Measurements from ENCODE around the gene RASAL1.

The RASAL1 gene

DNA sequence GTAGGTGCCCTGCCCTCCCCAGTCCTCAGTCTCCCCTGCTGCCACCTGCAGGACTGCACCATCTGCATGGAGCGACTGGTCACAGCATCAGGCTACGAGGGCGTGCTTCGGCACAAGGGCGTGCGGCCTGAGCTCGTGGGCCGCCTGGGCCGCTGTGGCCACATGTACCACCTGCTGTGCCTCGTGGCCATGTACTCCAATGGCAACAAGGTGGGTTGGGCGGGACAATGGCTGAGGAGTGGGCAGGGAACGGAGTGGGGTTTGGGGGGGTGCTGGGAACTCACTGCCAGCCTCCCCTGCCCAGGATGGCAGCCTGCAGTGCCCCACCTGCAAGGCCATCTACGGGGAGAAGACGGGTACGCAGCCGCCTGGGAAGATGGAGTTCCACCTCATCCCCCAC lies 40.8 kb downstream of the RASAL1 start:
- DNase-seq = no peak

DNA sequence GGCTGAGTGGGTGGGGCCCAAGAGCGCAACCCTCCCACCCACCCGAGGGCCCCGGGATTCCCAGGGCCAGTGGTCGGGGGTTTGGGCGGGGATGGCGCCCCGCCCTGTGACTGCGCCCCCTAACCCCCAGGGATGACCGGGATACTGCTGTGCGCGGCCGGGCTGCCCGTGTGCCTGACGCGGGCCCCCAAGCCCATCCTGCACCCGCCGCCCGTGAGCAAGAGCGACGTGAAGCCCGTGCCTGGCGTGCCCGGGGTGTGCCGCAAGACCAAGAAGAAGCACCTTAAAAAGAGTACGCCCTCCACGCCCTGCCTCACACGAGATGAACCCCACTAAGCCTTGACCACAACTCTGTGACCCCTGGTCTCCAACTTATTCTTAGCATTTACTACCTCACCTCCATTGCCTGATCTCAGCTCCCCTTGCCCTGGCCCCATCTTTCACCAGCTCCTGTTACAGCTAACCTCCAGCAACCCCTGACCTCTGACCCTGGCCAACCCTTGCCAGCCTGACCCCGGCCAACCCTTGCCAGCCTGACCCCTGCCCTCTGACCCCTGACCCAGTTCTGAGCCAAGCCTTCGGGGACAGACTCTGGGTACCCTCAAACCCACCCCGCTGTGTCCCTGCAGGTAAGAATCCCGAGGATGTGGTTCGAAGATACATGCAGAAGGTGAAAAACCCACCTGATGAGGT lies 42.0 kb downstream of the RASAL1 start:
- no peak for DNase-seq

- no peak for DNase-seq
Measured at GRCh38 chr12:113092607-113093408, 42.8 kb downstream of the RASAL1 start.

GRCh38 chr12:113091506-113091905 lies 44.1 kb downstream of the RASAL1 start:
- no peak for DNase-seq

DNA sequence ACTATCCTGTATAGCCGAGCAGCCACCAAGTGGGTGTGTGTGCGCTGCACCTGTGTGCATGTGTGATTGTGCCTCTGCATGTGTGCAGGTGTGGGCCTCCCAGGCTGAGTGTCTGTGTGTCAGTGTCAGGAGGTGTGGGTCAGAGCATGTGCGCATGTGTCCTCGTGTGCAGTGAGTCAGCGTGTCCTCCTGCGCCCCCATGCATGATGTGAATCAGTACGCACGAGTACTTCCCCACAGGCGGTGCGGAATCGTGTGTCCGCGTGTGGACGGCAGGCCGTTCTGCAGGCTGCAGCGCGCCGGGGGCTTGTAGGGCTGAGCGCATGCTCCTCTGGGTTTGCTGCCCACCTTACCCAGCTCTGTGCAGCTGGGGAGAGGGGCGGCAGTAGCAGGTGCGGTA lies 44.8 kb downstream of the RASAL1 start:
- no peak for DNase-seq

- no peak for DNase-seq
Measured at GRCh38 chr12:113089839-113090238, 45.7 kb downstream of the RASAL1 start.

DNA sequence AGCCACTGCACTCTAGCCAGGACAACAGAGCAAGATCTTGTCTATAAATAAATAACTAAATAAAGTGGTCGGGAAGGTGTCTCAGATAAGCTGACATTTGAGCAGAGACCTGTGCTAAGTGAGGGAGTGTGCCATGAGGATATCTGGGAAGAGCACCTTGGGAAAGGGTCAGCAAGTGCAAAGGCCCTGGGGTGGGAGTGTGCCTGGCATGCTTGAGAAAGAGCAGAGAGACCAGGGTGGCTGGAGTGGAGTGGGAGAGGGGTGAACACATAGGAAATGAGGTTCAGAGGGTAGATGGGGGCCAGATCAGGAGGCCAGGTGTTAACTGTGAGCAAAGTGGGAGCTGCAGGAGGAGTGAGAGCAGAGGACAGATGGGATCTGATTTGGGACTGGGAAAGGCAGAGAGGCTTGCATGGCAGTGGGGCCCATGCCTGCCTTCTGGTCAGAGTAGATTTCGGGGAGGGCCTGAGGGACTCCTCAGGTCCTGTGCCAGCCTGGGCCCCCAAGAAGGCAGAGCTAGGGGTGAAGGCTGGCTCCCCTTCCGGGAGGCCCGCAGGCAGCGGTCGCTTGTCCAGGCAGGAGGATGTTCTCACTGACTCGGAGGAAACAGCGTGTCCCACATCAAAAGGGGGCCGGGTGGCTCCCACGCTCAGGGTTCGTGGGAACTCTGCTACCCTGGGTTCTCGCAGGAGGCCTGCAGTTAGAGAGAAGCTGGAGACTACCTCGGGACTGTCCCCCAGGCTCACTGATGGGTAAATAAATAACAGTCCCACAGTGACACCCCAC lies 46.4 kb downstream of the RASAL1 start:
- no peak for DNase-seq

DNA sequence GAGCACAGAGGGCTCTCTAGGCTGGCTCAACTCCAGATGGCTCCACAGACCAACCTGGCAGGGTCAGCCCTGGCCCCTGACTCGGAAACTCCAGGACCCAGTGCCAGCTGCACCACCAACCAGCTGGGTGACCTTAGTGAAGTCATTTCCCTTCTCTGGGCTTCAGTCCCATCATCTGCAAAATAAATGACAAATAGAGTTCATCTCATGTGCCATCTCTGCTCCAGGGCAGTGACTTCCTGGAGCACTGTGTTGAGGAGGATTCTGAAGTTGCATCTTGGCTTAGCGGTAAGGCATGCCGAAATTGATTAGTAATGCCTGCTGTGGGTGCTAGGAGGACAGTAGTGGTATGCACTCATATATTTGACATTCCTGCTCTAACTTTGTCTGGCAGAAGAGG lies 47.5 kb downstream of the RASAL1 start:
- no peak for DNase-seq

DNA sequence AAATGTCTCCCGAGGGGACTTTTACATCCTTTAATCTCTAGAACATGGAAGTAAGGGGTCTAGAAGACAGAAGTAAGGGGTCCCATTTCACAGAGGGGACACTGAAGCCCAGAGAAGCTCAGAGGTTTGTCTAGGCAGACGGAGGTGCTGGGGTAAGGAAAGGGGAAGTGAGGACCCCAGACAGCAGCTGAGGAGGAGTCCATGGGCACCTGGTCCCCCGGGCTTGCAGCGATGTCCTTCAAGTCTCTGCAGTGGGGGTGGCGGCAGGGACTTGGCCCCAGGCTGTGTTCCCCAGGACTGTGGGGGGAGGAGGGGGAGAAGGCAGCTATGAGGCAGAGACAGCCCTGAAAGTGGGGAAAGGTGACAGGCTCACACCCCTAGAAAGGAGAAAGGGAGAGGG lies 48.4 kb downstream of the RASAL1 start:
- no peak for DNase-seq

GRCh38 chr12:113086249-113087164 lies 49.1 kb downstream of the RASAL1 start:
- no peak for DNase-seq

DNA sequence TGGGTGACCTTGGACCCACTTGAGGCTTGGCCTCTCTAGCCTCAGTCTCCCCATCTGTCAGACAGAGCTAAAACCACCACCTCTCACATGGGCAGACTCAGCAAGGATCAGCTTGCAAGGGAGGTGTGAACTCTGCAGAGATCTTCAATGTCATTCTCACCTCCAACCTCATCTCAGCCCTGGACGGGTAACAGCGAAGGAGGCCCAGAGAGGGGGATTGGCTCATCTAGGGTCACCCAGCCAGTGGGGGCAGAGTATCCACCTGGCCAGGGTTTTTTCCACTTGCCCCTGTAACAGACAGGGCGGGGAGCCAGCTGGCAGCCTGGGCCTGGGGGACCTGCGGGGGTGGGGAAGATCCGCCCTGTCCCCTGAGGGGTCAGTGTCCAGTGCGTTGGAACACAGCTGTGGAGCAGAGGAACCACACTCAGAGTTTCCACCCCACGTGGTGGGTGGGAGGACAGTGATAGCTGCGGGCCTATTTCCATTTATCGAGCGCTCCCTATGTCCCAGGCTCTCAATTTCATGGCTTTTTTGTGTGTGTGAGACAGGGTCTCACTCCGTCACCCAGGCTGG lies 51.6 kb downstream of the RASAL1 start:
- DNase-seq = no peak

- no peak for DNase-seq
Measured at GRCh38 chr12:113082486-113083148, 52.9 kb downstream of the RASAL1 start.

DNA sequence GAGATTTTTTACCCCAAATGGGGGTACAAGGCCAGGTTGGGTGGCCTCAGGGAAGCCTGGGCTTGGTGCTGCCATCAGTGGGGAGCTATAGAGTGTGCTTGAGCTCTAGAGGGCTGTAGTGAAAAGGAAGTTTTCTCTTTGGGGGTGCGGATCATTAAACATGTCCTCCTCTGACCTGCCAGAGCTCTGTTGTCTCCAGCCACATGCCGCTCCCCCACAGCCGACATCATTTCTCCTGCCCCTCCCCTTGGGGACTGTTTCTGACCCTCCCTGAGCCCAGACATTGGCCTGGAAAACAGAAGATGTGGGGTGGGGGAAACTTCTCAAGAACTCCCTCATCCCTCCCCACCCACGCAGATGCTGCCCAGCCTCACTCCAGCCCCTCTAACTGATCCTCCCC lies 53.7 kb downstream of the RASAL1 start:
- DNase-seq = no peak

DNA sequence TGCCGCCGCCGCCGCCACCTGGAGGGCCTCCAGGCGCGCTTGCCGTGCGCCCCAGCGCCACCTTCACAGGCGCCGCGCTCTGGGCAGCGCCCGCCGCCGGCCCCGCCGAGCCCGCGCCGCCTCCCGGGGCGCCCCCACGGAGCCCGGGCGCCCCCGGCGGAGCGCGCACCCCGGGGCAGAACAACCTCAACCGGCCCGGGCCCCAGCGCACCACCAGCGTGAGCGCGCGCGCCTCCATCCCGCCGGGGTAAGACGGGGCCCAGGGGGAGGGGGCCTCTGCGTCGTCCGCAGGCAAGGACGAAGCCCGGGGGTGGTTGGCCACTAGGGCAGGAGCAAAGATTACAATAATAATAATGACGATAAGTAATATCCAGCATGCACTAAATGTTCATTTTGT lies 57.7 kb downstream of the RASAL1 start:
- no peak for DNase-seq

DNA sequence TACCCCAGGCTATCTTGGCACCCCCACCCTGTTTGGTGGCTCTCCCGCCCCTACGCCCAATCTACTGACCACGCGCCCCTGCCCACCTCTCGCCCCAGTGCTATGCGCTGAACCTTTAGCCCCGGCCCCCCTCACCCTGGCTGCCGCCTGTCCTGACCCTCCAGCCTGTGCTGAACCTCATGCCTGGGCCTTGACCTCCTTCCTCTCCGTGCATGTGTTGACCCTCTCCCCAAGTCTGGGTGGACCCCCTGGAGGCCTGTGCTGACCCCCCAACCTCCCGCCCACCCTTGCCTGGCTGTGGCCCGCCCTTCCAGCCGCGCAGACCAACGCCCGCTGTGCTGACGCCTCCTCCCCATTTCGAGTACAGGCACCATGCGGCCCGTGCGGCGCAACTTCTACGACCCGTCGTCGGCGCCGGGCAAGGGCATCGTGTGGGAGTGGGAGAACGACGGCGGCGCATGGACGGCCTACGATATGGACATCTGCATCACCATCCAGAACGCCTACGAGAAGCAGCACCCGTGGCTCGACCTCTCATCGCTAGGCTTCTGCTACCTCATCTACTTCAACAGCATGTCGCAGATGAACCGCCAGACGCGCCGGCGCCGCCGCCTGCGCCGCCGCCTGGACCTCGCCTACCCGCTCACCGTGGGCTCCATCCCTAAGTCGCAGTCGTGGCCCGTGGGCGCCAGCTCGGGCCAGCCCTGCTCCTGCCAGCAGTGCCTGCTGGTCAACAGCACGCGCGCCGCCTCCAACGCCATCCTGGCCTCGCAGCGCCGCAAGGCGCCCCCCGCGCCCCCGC lies 58.3 kb downstream of the RASAL1 start:
- no peak for DNase-seq

DNA sequence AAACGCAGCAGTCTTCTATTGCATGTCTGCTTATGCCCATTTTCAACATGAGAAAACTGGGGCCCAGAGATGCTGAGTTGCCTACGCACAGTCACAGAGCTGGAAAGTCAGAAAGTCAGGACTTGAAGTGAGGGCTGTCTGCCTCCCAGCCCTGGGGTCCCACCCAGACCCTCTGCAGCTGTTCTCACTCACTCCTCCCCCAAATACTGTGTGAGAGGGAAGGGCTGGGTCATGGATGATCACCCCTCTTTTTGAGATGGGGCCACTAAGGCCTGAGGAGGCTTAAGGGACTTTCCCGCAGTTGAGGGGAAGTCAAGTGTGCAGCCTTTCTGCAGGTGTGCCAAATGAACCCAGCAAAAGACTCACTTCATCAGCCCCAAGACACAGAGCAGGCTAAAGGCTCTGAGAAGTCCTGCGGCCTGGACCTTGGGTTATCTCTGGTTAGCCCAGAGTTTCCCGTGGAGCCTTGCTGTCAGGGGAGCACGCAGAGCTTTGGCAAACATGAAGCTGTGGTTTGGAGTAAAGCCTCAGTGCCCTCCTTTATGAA lies 60.4 kb downstream of the RASAL1 start:
- DNase-seq = no peak

GRCh38 chr12:113073586-113073985 lies 62.0 kb downstream of the RASAL1 start:
- no peak for DNase-seq

GRCh38 chr12:113072136-113072535 lies 63.4 kb downstream of the RASAL1 start:
- DNase-seq = no peak

DNA sequence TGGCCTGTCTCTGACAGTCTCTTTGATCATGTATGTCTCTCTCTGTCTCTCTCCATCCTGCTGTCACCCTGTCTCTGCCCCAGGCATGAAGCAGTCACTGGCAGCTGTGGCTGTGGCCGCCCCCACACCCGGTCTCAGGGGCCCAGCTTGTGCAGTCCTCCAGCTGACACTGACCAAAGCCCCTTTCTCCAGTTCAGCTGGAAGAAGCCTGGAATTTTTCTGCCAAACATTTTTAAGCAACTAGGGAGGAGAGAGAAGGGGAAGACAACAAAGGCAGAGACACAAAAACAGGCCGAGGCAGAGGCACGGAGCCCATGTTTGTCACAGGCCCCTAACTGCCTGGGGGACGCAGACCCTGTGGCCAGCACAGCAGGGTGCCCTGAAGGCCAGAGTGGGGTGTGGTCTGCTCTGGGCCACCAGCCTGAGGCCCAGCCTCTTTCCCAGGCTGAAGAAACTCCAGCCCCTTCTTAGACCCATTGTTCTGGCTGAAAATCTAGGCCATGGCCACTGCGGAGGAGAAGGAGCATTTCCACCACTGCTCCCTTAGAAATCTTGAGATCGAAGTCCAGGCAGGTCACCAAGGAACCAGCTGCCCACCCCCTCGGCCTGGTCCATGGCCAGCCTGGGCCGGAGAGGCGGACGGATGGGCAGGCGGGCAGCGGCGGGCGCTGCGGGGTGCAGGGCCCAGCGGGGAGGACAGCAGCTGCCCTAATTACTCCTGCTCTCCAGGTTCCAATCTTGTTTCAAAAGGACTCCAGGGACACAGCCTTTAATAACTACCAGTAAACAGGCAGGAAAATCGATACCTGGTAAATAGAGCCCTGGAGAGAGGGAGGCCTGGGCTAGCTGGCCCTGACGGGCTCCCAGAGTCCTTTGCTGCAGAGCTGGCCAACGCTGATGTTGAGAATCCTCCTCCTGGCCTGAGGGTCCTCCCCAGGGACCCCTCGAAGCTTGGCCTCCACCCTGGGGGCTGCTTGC lies 64.1 kb downstream of the RASAL1 start:
- DNase-seq = no peak
